ENCODE results near the gene GNGT2. TPM values are rescaled to one million over a fixed set of nuclear protein-coding genes. Genes with fewer than 3 reads are reported as not detected.
A peak's percentile ranks its signal among the peaks of the same experiment; 100 is the strongest.

The GNGT2 gene
- total RNA-seq, 4 donors from 2014 or later, result 1.1 to 1.7 TPM; not detected in 2

GRCh38 chr17:49223517-49224197, 13.3 kb upstream of the GNGT2 start:
- peak; percentile 32 to 91 for DNase-seq (ENCODE audit: low spot score in 2 of 2)
- intact Hi-C loops (cut with DNase I; ENCODE audit: low total_unique reads), result no loop called here
- WGBS, 2 donors, result 4 to 11% methylated on average over 29 to 31 of the region's 31 CpGs
- no peak overlapping the region for H3K4me3 ChIP-seq (ENCODE audit: low read depth, poor library complexity, severe bottlenecking)
- TF ChIP-seq POLR2A (IDR thresholded peaks at IDR 0.05), result no peak
- peak in 1 of 3 donors; percentile 58 for TF ChIP-seq CTCF (IDR thresholded peaks at IDR 0.05)

- H3K4me3 ChIP-seq (ENCODE audit: low read depth, poor library complexity, severe bottlenecking), result no peak overlapping the region
- TF ChIP-seq POLR2A (IDR thresholded peaks at IDR 0.05), result no peak
- no peak for TF ChIP-seq CTCF (IDR thresholded peaks at IDR 0.05)
- no peak for DNase-seq (ENCODE audit: low spot score in 2 of 2)
- WGBS, 2 donors, result 22 to 25% methylated on average over 8 to 9 of the region's 9 CpGs
- intact Hi-C loops (cut with DNase I; ENCODE audit: low total_unique reads), result no loop called here
Measured at GRCh38 chr17:49223168-49223516, 12.8 kb upstream of the GNGT2 start.

DNA sequence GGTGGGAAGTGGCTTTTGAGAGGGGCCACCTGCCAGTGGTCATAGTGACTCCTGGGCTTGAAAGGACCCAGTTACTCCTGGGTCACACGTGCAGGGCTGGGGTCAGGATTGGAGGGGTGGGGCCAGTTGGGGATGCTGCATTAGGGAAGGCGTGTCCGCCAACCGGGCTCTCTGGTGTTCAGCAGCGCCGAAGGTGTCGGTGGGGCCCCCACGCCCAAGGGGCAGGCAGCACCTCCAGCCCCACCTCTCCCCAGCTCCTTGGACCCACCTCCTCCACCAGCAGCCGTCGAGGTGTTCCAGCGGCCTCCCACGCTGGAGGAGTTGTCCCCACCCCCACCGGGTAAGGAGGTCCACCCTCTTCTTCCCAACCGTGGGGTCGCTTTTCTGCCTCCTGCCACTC, 9.6 kb upstream of the GNGT2 start:
- 65 to 67% methylated on average over 8 to 15 of the region's 15 CpGs for WGBS, 2 donors
- TF ChIP-seq CTCF (IDR thresholded peaks at IDR 0.05) (no peak), POLR2A (IDR thresholded peaks at IDR 0.05) (no peak)
- no peak overlapping the region for H3K4me3 ChIP-seq (ENCODE audit: low read depth, poor library complexity, severe bottlenecking)
- no peak for DNase-seq (ENCODE audit: low spot score in 2 of 2)
- intact Hi-C loops (cut with DNase I; ENCODE audit: low total_unique reads), result no loop called here

DNA sequence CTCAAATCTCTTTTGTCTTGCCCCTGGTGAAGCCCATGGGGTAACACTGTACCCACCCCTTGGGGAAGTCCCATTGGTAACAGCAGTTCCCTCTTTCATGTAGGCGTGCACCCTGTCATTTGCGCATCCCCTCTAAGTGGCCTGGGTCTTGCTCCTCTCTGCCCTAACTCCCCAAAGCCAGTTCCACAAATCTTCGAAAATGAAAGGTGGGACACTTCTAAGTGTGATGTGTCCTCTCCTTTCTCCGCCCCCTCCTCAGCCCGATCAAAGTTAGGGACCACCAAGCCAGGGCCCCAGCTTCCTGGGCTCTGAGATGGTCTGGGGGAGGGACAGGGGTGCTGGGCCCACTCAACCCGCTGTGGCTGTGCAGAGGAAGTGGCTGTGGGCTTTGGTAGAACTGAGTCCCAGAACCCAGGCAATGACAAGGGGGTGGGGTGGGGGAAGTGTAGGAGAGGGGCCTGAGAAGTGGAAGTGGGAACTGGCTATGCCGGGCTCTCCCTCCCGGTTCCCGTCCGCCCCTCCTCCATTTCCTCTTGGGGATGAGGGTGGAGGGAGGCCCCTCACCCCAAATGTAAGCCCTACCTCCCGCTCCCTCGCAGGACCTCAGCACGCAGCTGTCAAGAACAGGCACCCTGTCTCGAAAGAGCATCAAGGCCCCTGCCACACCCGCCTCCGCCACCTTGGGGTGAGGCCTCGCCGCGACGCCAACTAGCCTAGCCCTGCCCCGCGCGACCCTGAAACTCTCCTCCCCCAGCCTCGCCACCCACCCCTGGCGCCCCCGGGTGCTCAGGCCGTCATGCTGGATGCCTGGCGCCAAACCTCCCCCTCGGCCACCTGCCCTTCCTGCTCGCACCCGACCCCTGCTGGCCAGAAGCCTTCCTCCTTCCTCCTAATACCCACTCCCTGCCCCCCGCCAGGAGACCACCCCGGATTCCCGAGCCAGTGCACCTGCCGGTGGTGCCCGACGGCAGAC, 8.9 kb upstream of the GNGT2 start:
- no peak for TF ChIP-seq POLR2A (IDR thresholded peaks at IDR 0.05)
- no peak for TF ChIP-seq CTCF (IDR thresholded peaks at IDR 0.05)
- no peak for DNase-seq (ENCODE audit: low spot score in 2 of 2)
- intact Hi-C loops (cut with DNase I; ENCODE audit: low total_unique reads), result no loop called here
- no peak overlapping the region for H3K4me3 ChIP-seq (ENCODE audit: low read depth, poor library complexity, severe bottlenecking)
- 47 to 52% methylated on average over 33 to 35 of the region's 37 CpGs for WGBS, 2 donors

GRCh38 chr17:49217651-49218413, 7.5 kb upstream of the GNGT2 start:
- no peak overlapping the region for H3K4me3 ChIP-seq (ENCODE audit: low read depth, poor library complexity, severe bottlenecking)
- TF ChIP-seq POLR2A (IDR thresholded peaks at IDR 0.05), result no peak
- no peak for TF ChIP-seq CTCF (IDR thresholded peaks at IDR 0.05)
- peak; percentile 45 to 87 for DNase-seq (ENCODE audit: low spot score in 2 of 2)
- intact Hi-C loops (cut with DNase I; ENCODE audit: low total_unique reads), result no loop called here
- WGBS, 2 donors, result 65 to 75% methylated on average over 16 of the region's 17 CpGs
